NCI-H146 (cell line): ENCODE data around the gene USP15.

Experiments used
- DNase-seq: peaks from one replicate; lab custom pipeline; 2025; lab: John Stamatoyannopoulos, UW

The USP15 gene

DNA sequence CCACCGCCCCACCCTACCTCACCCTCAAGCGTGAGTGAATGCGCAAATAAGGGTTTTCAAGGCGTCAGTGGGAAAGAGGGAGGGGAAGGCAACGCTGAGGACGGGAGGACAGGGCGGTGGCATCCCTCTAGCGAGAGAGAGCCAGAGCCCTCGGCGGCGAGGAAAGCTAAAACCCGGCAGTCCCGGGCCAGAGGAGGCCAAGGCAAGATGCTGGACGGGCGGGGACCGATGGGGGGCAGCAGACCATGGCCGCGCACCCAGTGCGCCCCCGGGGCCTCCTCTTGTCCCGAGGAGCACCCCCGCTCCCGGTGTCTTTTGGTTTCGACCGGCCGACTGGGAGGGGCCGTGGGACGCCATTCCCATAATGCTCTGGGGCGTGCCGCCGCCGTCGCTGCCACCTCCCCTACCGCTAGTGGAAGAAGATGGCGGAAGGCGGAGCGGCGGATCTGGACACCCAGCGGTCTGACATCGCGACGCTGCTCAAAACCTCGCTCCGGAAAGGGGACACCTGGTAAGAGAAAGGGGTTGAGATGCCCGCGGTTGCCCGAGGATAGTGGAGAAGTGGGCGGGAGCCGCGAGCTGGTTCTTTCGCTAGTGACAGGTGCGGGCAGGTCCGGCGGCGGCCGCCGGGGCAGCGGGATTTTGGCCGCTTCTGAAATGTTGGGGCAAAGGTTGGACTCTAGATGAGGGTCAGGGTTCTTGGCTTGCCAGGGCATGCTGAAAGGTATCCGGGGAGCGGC is at the start of gene USP15:
Gene USP15, plus strand, starts transcription at position 412 of the 740 bp plus-strand sequence. Its CDS starts 11 bp downstream, at position 423.
- DNase-seq, result peak; percentile 96

DNA sequence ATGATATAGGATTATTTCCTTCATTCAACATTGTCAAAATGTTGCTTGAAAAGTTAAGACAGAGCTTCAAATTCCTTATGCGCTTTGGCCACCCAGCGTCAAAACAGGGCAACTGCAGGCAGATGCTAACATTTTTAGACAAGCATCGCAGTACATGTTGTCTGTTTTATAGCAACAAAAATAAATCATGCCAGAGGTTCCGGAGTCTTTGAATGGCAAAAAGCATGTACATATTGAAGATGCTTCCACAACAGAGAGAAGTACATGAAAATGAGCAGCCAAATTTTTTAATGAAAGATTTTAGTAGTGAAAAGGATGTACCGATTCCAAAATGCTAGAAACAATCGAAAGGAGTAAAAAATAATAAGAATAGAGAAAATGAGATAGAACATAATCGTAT is 49.8 kb upstream of the USP15 start:
- DNase-seq, result peak; percentile 7

DNA sequence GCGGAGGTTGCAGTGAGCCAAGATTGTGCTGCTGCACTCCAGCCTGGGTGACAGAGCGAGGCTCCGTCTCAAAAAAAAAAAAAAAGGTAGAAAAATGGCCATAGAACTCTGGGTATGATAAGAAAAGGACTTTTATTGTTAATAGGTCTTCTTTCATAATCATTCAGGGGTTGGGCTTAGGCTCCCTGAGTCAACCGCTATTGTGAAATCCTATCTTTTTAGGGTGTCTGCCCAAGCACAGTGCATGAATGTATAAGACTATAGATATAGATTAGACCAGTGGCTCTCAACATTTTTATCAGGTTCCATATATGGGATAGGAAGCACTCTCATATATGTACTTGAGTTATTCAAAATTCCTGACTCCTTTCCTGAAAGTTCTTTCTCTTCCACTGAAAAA is 48.7 kb upstream of the USP15 start:
- no peak for DNase-seq

DNA sequence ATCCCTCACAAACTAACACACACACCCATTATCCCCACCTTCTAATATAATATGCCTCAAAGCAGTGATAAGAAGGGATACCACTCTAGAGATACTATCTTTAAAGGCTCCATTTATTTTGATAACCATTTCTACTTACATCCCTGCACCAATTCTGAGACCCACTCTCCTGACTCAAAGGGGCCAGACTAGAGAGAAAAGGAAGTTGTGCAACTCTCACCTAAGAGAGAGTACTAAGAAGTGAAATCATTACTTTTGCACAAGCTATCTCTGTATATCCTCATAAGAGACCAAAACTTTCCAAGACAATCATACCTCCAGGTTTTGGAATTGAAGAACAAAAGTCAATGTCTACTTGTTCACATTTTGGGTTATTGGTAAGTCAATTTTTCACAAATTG is 45.4 kb upstream of the USP15 start:
- DNase-seq, result no peak

DNA sequence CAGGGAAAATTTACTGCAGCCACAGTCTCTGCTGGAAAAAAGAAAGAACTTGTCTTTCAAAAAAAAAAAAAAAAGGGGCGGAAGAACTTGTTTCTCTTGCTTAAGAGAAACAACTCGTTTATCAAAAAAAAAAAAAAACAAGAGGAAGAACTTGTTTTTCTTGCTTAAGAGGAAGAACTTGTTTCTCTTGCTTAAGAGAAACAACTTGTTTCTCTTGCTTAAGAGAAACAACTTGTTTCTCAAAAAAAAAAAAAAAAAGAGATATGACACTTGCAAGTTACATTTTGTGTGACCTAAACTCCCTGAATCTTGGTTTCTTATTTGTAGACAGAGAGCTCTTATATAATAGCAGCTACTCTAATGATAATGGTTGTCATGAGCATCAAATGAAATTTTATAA is 44.7 kb upstream of the USP15 start:
- no peak for DNase-seq

DNA sequence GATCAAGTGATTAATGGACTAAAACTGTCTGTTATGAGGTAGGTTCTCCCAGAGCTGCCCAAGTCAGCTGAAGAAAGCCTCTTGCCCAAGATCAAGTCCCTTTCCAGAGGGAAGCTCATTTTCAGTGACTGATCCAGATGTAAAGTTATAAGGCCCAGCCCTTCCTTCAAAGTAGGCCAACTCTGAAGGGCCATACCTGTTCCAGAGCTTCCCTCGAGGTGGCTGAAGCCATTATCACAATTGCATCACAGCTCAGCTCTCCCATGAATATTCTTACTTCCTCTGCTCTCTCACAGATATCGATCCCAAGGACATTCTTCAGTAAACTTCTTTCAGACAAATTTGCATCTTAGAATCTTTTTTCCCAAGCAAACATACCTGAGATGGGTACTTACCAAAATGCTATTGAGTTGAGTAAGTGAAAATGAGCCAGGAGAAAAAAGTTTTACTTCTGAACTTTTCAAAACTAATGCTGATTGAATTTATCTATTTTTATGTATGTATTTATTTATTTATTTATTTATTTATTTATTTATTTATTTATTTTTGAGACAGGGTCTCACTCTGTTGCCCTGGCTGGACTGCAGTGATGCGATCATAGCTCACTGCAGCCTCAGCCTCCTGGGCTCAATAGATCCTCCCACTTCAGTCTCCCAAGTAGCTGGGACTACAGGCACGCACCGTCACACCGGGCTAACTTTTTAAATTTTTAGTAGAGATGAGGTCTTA is 42.6 kb upstream of the USP15 start:
- DNase-seq, result no peak

DNA sequence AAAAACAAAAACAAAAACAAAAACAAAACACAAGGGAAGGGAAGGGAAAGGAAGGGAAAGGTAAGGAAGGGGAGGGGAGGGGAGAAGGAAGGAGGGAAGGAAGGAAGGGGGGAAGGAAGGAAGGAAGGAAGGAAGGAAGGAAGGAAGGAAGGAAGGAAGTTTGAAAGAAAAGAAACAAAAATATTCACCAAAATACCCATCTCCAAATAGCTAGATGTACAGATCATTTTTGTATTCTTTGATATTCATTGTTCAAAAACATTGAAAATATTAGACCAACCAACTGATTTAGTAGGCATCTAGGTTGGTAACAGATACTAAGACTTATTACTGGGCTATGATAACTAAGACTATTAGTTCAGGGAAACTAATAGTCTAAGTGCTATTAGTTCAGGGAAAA is 39.1 kb upstream of the USP15 start:
- no peak for DNase-seq

DNA sequence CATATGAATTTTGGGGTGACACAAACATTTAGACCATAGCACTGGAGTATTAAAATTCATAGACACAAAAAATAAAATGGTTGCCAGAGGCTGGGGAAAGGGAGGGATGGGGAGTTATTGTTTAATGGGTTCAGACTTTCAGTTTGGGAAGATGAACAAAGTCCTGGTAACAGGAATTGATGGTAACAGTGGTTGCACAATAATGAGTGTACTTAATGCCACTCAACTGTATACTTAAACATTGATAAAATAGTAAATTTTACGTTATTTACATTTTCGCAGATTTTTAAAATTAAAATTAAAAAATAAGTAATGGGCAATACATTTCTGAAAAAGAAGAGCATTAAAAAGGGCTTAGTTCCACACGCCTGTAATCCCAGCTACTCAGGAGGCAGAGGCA is 35.6 kb upstream of the USP15 start:
- DNase-seq, result no peak

DNA sequence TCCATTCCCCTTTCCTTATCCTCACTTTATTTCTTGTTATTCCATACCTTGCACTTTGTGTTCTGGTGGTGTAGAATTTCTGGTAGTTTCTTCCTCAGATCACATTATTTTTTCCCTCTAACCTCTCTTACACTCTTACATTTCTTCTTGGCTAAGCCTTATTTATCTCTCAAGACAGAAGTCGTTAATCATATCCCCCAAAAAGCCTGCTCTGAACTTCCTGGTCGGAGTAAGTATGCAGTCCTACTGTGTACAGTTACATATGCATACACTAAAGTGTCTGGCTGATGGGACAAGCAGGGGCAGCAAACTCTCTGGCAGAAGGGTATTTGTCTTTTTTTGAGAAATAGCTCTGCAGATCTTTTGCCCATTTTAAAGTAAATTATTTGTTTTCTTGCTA is 33.1 kb upstream of the USP15 start:
- no peak for DNase-seq

DNA sequence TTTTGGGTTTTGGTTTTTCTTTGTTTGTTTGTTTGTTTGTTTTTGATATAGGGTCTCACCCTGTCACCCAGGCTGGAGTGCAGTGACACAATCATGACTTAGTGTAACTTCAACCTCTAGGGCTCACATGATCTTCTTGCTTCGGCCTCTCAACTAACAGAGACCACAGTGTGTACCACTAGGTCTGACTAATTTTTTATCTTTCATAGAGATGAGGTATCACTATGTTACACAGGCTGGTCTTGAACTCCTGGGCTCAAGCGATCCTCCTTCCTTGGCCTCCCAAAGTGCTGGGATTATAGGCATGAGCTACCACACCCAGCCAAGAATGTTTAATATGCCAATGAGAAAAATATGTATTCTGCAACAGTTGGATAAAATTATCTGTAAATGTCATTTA is 29.6 kb upstream of the USP15 start:
- DNase-seq, result no peak

DNA sequence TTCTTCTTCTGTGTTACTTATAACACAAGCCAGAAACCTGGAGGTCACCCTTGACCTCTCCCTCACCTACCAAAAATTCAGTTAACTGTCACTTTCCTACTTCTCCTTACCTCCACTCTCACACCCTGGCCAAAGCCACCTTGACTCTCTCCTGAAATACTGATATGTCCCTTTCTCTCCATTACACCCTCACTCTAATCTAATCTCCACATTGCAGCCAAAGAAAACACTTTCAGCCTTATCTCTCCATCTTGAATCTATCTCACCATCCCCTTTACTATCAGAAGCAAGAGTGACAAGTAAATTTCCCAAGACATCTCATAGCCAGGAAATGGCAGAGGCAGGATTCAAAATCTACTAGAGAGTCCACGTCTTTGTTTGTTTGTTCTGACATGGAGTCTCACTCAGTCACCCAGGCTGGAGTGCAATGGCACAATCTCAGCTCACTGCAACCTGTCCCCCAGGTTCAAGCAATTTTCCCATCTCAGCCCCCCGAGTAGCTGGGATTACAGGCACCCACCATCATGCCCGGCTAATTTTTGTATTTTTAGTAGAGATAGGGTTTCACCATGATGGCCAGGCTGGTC is 28.0 kb upstream of the USP15 start:
- no peak for DNase-seq

DNA sequence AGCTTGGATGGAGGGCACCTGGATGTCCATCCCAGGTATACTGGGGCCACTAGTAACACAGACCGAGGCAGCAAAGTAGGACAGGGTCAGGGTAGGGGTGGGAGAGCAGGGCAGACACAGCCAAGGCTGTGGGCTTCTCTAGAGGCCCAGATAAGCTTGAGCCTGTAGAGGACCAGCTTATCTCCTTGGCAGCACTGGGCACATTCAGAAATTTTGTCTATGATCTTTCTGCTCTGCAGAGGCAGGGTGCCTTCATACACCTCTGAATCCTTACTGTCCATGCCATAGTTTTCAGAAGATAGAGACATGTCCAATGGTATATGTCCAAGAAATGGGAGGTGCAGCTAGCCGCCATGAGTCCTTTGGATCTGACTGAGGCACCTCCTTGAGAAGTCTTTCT is 26.4 kb upstream of the USP15 start:
- DNase-seq, result no peak

DNA sequence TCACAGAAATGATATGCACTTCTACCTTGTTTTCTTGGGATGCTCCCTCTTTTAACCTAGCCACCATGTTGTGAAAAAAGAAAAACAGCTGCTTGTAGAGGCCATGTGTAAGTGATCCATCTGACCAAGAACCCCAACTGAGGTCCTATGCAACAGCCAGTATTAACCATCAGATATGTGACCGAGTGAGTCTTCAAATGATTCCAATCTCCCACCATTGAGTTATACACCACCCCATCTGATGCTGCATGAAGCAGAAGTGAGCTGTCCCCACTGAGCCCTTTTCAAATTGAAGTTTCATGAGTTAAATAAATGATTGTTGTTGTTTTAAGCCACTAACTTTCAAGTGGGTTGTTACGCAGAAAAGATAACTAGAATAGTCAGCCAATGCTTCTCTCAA is 20.6 kb upstream of the USP15 start:
- DNase-seq, result no peak

DNA sequence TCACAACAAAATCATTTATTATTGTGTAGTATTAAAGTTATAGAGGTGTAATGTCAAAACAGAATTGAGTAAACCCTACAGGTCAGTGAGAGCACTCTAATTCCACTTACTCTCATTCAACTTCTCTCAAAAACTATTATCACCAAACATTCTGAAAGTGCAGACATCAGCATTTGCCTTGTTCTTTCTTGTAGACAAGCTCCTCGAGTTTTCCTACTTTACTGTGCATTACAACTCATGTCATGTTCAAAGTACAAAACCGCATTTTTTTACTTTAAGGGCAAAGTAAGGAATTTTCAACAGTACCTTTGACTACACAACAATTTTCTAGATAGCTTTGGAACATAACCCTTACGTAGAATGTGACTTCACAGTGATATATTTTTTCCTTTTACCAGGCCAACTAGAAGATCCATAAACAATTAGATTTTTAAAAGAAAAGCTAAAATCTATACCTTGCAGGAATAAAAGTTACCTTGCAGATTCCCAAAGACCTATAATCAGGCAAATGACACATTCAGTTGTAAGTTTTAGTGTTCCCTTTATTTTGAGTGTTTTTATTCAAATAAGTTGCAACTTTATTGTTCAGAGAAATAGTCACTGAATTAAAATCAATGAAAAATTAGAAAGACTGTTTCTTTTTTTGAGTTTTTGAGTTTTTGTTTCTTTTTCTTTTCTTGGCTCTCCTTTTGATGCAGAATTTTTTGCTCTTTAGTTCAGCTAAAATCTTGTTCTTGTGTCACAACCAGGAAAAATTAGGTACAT is 12.7 kb upstream of the USP15 start:
- DNase-seq, result no peak

DNA sequence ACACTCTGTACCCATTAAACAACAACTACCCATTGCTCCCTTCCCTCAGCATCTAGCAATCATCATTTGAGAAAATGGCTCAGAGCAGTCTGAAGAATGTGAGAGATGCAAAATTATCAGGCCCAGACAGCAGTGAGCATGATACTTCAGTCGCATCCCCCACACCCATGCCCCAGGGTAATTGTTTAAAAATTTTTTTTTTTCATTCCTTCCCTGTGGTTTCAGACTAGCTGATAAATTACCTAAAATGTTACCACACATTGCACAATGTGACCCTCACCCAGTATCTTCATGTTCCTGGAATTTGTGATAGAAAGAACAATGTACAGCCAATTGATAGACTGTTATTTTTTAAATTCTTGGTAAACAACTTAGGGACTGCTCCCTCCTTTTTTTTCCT is 11.3 kb upstream of the USP15 start:
- peak; percentile 1 for DNase-seq

DNA sequence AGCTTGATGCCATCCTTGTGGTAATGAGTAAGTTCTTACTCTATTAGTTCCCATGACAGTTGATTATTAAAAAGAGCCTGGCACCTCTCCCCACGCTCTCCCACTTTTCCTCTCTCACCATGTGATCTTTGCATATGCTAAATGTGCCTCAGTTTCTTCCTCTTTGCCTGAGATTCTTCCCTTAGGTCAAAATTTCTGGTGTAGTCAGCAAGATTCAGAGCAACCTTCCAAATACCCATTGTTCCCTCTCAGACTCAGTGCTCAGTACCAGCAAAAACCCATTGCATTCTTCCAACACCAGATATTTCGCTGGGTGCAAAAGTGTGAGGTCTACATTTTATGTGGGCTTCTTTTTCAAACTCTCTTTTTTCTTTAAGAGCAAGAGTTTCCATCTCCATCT is 10.8 kb upstream of the USP15 start:
- DNase-seq, result no peak

DNA sequence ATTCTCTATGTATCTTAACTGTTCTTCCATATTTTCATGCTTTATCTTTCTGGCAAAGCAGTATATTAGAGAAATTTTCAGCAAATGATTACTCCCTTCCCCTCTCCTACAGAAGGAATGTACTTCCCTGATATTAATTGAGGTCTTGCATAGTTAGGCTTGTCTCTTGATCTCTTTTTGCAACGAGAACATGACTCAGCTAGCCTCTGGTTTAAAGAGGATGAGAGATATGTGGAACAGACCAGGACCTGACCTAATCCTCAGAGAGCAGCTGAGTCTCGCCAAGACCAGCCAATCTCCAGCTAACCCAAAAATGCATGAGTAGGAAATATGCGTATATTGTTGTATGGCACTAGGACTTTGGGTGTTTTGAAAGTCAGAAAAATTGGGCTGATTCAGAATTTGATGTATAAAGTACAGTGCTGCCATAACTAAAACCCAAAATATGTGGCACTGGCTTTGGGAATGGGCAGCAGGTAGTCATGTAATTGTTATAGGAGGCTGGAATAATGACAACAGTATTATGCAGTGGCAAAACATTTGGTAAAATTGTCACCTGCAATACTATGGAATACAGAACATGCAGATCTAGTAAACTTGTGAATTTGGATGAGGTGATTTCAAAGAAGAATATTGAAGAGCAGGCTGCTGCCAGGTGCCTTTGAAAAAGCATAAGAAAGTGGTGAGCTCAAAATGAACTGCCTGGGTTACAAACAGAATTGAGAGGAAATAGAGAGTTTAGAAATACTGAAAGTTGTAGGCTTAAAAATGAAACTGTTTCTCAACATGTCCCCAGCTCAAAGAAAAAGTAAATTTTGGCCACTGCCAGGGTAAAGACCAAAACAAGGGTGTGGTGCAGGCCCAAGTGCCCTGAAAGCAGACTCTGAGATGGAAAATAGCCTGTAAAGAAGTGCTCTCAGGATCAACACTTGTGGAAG is 9.3 kb upstream of the USP15 start:
- no peak for DNase-seq

DNA sequence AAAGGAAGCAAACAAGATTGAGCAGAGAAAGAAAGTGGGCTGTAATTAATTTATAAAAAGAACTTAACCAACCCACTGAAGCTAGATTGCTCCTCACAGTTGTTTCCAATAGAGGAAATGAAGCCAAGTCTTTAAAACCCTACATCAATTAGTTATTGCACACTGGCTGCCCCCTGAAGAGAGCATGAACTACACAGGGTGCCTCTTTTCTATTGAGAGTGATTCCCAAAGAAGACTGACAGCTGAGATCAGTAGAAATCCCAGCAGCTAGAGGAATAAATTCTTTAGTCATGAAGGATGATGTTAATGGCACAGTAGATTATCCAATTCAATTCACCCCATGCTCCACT is 8.6 kb upstream of the USP15 start:
- DNase-seq, result no peak

DNA sequence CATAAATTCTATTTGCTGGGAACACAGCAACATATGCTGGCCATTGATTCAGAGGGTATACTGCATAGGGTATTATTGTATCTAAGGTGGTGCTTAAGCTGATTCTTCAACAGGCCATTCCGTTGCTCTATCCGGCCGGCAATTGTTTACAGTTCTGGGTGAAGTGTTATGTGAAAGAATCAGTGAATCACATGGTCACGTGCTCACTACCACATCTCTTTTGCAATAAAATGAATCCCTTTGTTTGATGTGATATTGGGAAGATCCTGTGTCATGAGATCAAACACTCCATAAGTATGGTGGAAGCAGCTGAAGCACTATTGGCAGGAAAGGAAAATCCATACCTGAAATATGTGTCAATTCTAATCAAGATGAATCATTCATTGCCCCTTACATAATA is 7.6 kb upstream of the USP15 start:
- no peak for DNase-seq

DNA sequence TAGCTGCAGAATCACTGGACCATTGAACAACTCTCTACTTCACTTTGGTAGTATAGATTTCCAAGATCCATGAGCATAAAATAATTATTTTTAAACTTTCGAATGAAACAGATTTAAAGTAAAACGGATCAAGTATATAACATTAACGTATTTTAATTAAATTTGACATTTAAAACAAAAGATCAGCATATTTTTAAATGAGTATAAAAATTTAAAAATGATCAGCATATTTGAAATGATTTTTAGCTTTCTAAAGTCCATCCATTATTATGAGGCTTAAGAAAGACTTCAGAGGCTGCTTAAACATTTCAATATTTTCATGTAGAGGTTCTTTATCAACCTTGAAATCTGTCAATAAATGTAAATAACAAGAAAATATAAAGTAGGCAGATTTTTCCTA is 5.2 kb upstream of the USP15 start:
- no peak for DNase-seq

DNA sequence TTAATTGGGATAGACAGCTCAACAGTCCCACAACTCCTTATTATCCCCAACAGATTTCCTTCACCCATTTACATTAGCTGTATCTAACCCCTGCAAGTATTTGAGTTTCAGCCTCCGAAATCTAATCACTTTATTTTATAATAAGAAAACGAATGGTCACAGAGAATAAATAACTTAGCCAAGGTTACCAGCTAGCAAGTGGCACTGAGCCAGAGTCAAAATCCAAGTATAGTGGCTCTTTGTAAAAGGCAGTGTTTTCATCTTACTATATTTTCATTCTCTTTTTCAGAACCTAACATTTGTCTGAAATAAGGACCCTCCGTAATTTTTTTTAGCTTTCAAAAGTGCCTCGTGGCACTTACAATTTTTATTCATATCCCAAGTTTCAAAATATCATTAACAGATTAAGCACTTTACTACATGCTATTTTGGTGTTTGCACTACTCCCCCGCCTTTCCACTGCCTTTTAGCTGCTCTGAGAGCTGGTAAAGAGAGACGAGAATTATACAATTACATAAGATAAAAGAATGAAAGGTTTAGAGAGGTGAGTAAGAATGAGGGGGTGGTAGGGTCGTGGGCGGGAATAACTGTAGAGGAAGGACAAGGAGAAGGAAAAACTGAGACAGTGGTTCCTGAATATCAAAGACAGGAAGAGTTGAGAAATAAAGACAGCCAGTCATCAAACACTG is 3.7 kb upstream of the USP15 start:
- DNase-seq, result no peak
